ENCODE measurements around the gene ATG7. TPM values are rescaled to one million over a fixed set of nuclear protein-coding genes. Genes with fewer than 3 reads are reported as not detected.
"Not testable (repeated sequence)": the region's sequence is repeated elsewhere in the genome, so short reads cannot be mapped to it uniquely, and the experiment has no call there.

Gene ATG7
- polyA plus RNA-seq, 2 donors: 5.8 to 13.1 TPM

DNA sequence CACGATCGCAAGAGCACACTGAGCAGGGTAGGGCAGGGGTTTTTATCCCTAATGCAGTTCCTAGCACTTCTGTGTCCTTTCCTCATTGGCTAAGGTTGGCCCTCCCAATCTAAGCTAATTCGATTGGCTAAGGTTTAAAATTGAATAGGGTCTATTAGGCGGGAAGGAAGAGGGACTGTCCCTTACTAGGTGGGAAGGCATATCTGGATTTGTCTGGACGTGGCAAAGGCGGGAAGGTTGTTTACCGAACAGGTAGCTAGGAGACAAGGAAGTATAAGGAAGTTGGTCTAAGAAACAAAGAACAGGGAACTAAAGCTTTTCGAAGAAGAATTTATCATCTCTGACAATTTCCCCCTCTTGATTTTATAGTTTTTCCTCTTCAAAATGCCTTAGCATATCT lies 24.8 kb upstream of the ATG7 start:
- Histone ChIP-seq H3K4me1 (ENCODE audit: control insufficient read depth in 2 of 2, insufficient read depth in 2 of 2, low read length in 1 of 2) (no peaks in the 10 kb centered on the region), H3K9me3 (ENCODE audit: control insufficient read depth in 2 of 2, insufficient read depth in 1 of 2, low read depth in 1 of 2, low read length in 1 of 2) (no peaks in the 10 kb centered on the region), H3K27ac (ENCODE audit: low read depth in 2 of 2, low read length in 1 of 2) (no peak overlapping the region), H3K4me3 (ENCODE audit: low read depth in 1 of 2, low read length in 2 of 2) (no peak overlapping the region), H3K27me3 (ENCODE audit: control insufficient read depth in 1 of 2, insufficient read depth in 2 of 2, low read length in 2 of 2) (no peaks in the 10 kb centered on the region), H3K36me3 (ENCODE audit: control insufficient read depth in 2 of 2, insufficient read depth in 2 of 2, low read length in 1 of 2) (no peaks in the 10 kb centered on the region)
- 48 to 55% methylated on average over 8 of the region's 8 CpGs for WGBS, 2 donors

- Histone ChIP-seq H3K27ac (ENCODE audit: low read depth in 2 of 2, low read length in 1 of 2) (no peak overlapping the region), H3K4me1 (ENCODE audit: control insufficient read depth in 2 of 2, insufficient read depth in 2 of 2, low read length in 1 of 2) (no peaks in the 10 kb centered on the region), H3K27me3 (ENCODE audit: control insufficient read depth in 1 of 2, insufficient read depth in 2 of 2, low read length in 2 of 2) (no peaks in the 10 kb centered on the region), H3K9me3 (ENCODE audit: control insufficient read depth in 2 of 2, insufficient read depth in 1 of 2, low read depth in 1 of 2, low read length in 1 of 2) (no peaks in the 10 kb centered on the region), H3K4me3 (ENCODE audit: low read depth in 1 of 2, low read length in 2 of 2) (no peak overlapping the region), H3K36me3 (ENCODE audit: control insufficient read depth in 2 of 2, insufficient read depth in 2 of 2, low read length in 1 of 2) (no peaks in the 10 kb centered on the region)
- WGBS, 2 donors: 93 to 96% methylated on average over 6 of the region's 6 CpGs
These were observed 23.6 kb upstream of the ATG7 start for GRCh38 chr3:11248596-11248995.

DNA sequence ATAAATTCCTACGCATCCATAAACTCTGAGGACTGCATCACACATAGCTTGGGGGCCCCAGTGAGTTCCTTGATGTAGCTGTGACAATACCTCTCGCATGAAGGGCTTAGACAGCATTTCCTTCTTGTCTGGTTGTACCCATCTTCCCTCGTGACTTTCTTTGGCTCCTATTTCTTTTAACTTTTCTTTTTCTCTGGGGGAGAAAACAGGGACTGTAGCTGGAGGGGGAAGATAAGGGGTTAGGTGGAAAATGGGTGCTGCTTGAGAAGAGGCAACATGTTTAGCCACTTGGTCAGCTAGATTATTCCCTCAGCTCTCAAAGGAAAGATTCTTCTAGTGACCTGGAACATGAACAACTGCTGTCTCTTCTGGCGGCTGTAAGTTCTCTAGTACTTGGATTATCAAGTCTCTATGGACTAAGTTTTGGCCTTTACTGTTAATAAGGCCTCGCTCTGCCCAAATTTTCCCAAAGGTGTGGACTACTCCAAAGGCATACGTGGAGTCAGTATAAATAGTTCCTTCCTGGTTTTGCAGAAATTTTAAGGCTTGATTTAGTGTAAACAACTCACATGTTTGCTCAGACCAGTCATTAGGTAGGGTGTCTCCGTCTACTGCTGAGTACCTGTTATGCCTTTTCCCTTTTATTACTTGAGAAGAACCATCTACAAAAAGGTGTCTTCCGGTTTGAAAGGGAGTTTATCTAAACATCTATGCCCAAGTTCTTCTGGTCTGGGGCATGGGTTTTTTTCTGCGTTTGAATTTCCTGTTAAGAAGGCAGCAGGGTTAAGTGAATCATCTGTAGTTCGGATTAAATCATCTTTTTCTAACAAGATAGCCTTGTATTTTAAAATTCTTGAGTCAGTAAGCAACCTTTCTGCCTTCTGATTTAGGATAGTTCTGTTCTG lies 21.0 kb upstream of the ATG7 start:
- Histone ChIP-seq H3K27ac (ENCODE audit: low read depth in 2 of 2, low read length in 1 of 2) (no peak overlapping the region), H3K4me1 (ENCODE audit: control insufficient read depth in 2 of 2, insufficient read depth in 2 of 2, low read length in 1 of 2) (no peaks in the 10 kb centered on the region), H3K9me3 (ENCODE audit: control insufficient read depth in 2 of 2, insufficient read depth in 1 of 2, low read depth in 1 of 2, low read length in 1 of 2) (peaks cover 5 to 6% of the 10 kb centered on the region in 2 donors), H3K4me3 (ENCODE audit: low read depth in 1 of 2, low read length in 2 of 2) (no peak overlapping the region), H3K36me3 (ENCODE audit: control insufficient read depth in 2 of 2, insufficient read depth in 2 of 2, low read length in 1 of 2) (no peaks in the 10 kb centered on the region), H3K27me3 (ENCODE audit: control insufficient read depth in 1 of 2, insufficient read depth in 2 of 2, low read length in 2 of 2) (no peaks in the 10 kb centered on the region)
- 64 to 81% methylated on average over 10 of the region's 10 CpGs for WGBS, 2 donors

DNA sequence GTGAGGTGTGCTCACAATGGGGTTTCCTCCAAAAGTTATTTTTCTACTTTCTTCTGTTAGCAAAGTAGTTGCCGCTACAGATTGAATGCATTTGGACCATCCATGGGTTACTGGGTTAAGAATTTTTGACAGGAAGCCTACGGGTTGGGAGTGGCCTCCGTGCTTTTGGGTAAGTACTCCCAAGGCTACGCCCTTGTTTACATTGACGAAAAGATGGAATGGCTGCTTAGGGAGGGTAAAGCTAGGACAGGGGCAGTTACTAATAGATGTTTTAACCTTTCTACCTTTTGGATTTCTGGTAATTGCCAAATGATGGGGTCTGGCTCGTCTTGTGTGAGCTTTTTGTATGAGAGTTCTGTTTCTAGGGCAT lies 20.4 kb upstream of the ATG7 start:
- no peak overlapping the region for H3K4me3 ChIP-seq (ENCODE audit: low read depth in 1 of 2, low read length in 2 of 2)
- peaks cover 5 to 6% of the 10 kb centered on the region in 2 donors for H3K9me3 ChIP-seq (ENCODE audit: control insufficient read depth in 2 of 2, insufficient read depth in 1 of 2, low read depth in 1 of 2, low read length in 1 of 2)
- 53 to 67% methylated on average over 6 of the region's 6 CpGs for WGBS, 2 donors
- H3K27me3 ChIP-seq (ENCODE audit: control insufficient read depth in 1 of 2, insufficient read depth in 2 of 2, low read length in 2 of 2): no peaks in the 10 kb centered on the region
- H3K4me1 ChIP-seq (ENCODE audit: control insufficient read depth in 2 of 2, insufficient read depth in 2 of 2, low read length in 1 of 2): no peaks in the 10 kb centered on the region
- no peak overlapping the region for H3K27ac ChIP-seq (ENCODE audit: low read depth in 2 of 2, low read length in 1 of 2)
- no peaks in the 10 kb centered on the region for H3K36me3 ChIP-seq (ENCODE audit: control insufficient read depth in 2 of 2, insufficient read depth in 2 of 2, low read length in 1 of 2)

DNA sequence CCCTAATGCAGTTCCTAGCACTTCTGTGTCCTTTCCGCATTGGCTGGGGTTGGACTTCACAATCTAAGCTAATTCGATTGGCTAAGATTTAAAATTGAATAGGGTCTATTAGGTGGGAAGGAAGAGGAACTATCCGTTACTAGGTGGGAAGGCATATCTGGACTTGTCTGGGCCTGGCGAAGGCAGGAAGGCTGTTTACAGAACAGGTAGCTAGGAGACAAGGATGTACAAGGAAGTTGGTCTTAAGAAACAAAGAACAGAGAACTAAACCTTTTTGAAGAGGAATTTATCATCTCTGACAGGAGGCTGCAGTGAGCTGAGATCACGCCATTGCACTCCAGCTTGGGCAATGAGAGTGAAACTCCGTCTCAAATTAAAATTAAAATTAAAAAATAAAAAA lies 17.3 kb upstream of the ATG7 start:
- no peaks in the 10 kb centered on the region for H3K4me1 ChIP-seq (ENCODE audit: control insufficient read depth in 2 of 2, insufficient read depth in 2 of 2, low read length in 1 of 2)
- H3K36me3 ChIP-seq (ENCODE audit: control insufficient read depth in 2 of 2, insufficient read depth in 2 of 2, low read length in 1 of 2): peaks cover 0 to 1% of the 10 kb centered on the region in 2 donors
- peak overlapping the region; percentile 64 to 71 for H3K27ac ChIP-seq (ENCODE audit: low read depth in 2 of 2, low read length in 1 of 2)
- peaks cover 5 to 6% of the 10 kb centered on the region in 2 donors for H3K9me3 ChIP-seq (ENCODE audit: control insufficient read depth in 2 of 2, insufficient read depth in 1 of 2, low read depth in 1 of 2, low read length in 1 of 2)
- H3K27me3 ChIP-seq (ENCODE audit: control insufficient read depth in 1 of 2, insufficient read depth in 2 of 2, low read length in 2 of 2): no peaks in the 10 kb centered on the region
- H3K4me3 ChIP-seq (ENCODE audit: low read depth in 1 of 2, low read length in 2 of 2): no peak overlapping the region
- WGBS, 2 donors: 58 to 65% methylated on average over 6 of the region's 6 CpGs

- H3K36me3 ChIP-seq (ENCODE audit: control insufficient read depth in 2 of 2, insufficient read depth in 2 of 2, low read length in 1 of 2); H3K4me3 ChIP-seq (ENCODE audit: low read depth in 1 of 2, low read length in 2 of 2); H3K9me3 ChIP-seq (ENCODE audit: control insufficient read depth in 2 of 2, insufficient read depth in 1 of 2, low read depth in 1 of 2, low read length in 1 of 2); H3K27me3 ChIP-seq (ENCODE audit: control insufficient read depth in 1 of 2, insufficient read depth in 2 of 2, low read length in 2 of 2); H3K4me1 ChIP-seq (ENCODE audit: control insufficient read depth in 2 of 2, insufficient read depth in 2 of 2, low read length in 1 of 2): not testable (repeated sequence)
- WGBS, 2 donors: 68 to 78% methylated on average over 5 of the region's 5 CpGs
- H3K27ac ChIP-seq (ENCODE audit: low read depth in 2 of 2, low read length in 1 of 2): peak overlapping the region in 1 of 2 donors; percentile 64
These were observed 16.7 kb upstream of the ATG7 start for GRCh38 chr3:11255537-11255936.

GRCh38 chr3:11258958-11259357 lies 13.2 kb upstream of the ATG7 start:
- no peak overlapping the region for H3K27ac ChIP-seq (ENCODE audit: low read depth in 2 of 2, low read length in 1 of 2)
- 95 to 97% methylated on average over 11 of the region's 11 CpGs for WGBS, 2 donors
- H3K9me3 ChIP-seq (ENCODE audit: control insufficient read depth in 2 of 2, insufficient read depth in 1 of 2, low read depth in 1 of 2, low read length in 1 of 2): peaks cover 5 to 6% of the 10 kb centered on the region in 2 donors

DNA sequence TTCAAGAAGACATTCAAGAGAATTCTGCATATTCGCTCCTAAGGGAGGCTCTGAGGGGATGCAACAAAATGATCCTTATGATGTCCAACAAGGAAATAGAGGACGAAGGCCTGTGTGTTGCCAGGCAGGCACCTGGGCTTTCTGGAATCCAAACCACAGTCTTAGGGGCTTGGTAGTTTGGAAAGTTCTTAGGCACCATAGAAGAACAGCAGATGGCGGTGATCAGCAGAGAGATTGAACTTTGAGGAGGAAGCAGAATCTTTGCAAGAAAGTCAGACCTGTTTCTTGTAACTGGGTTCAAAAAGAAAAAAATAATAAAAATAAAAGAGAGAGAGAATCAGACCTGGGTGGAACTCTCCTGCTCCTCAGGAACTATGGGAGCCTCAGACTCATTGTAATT lies 11.7 kb upstream of the ATG7 start:
- H3K36me3 ChIP-seq (ENCODE audit: control insufficient read depth in 2 of 2, insufficient read depth in 2 of 2, low read length in 1 of 2): peaks cover 0 to 2% of the 10 kb centered on the region in 2 donors
- H3K27ac ChIP-seq (ENCODE audit: low read depth in 2 of 2, low read length in 1 of 2): no peak overlapping the region
- H3K4me3 ChIP-seq (ENCODE audit: low read depth in 1 of 2, low read length in 2 of 2): no peak overlapping the region
- H3K27me3 ChIP-seq (ENCODE audit: control insufficient read depth in 1 of 2, insufficient read depth in 2 of 2, low read length in 2 of 2): no peaks in the 10 kb centered on the region
- WGBS, 2 donors: 89 to 92% methylated on average over 3 of the region's 3 CpGs
- no peaks in the 10 kb centered on the region for H3K9me3 ChIP-seq (ENCODE audit: control insufficient read depth in 2 of 2, insufficient read depth in 1 of 2, low read depth in 1 of 2, low read length in 1 of 2)
- H3K4me1 ChIP-seq (ENCODE audit: control insufficient read depth in 2 of 2, insufficient read depth in 2 of 2, low read length in 1 of 2): no peaks in the 10 kb centered on the region

More at GRCh38 chr3:11258958-11259357, 13.2 kb upstream of the ATG7 start:
- Histone ChIP-seq H3K4me3 (ENCODE audit: low read depth in 1 of 2, low read length in 2 of 2) (no peak overlapping the region), H3K4me1 (ENCODE audit: control insufficient read depth in 2 of 2, insufficient read depth in 2 of 2, low read length in 1 of 2) (no peaks in the 10 kb centered on the region), H3K36me3 (ENCODE audit: control insufficient read depth in 2 of 2, insufficient read depth in 2 of 2, low read length in 1 of 2) (peaks cover 0 to 2% of the 10 kb centered on the region in 2 donors), H3K27me3 (ENCODE audit: control insufficient read depth in 1 of 2, insufficient read depth in 2 of 2, low read length in 2 of 2) (no peaks in the 10 kb centered on the region)

GRCh38 chr3:11269007-11269406 lies 3.2 kb upstream of the ATG7 start:
- WGBS, 2 donors: 85 to 87% methylated on average over 9 of the region's 9 CpGs
- no peaks in the 10 kb centered on the region for H3K36me3 ChIP-seq (ENCODE audit: control insufficient read depth in 2 of 2, insufficient read depth in 2 of 2, low read length in 1 of 2)

More at GRCh38 chr3:11269007-11269406, 3.2 kb upstream of the ATG7 start:
- H3K4me1 ChIP-seq (ENCODE audit: control insufficient read depth in 2 of 2, insufficient read depth in 2 of 2, low read length in 1 of 2): no peaks in the 10 kb centered on the region
- no peak overlapping the region for H3K27ac ChIP-seq (ENCODE audit: low read depth in 2 of 2, low read length in 1 of 2)
- H3K9me3 ChIP-seq (ENCODE audit: control insufficient read depth in 2 of 2, insufficient read depth in 1 of 2, low read depth in 1 of 2, low read length in 1 of 2): no peaks in the 10 kb centered on the region
- no peaks in the 10 kb centered on the region for H3K27me3 ChIP-seq (ENCODE audit: control insufficient read depth in 1 of 2, insufficient read depth in 2 of 2, low read length in 2 of 2)
- no peak overlapping the region for H3K4me3 ChIP-seq (ENCODE audit: low read depth in 1 of 2, low read length in 2 of 2)
